Measurements from ENCODE around the gene RAPGEF4. TPM values are rescaled to one million over a fixed set of nuclear protein-coding genes. Genes with fewer than 3 reads are reported as not detected.

Gene RAPGEF4
- total and polyA plus RNA-seq, 12 donors, result 1.2 to 11.2 (median 7.9) TPM

DNA sequence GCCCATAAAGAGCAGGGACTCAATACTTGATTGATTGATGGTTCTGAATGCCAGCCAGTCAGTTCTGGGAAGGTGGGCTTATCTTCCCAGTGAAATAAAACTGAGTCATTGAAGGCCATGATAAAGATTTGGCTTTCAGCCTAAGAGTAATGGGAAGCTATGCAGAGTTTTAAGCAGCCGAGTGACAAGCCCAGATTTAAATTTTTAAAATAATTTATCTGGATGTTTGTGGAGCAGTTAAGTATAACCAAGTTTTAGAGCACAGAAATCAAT lies 122.8 kb downstream of the RAPGEF4 start:
- WGBS, 2 donors, result 49 to 60% methylated on average over 1 of the region's 1 CpG
- Histone ChIP-seq H3K4me1 (peaks cover 6 to 53% (median 40%) of the 10 kb centered on the region in 9 donors), H3K9me3 (peaks cover 0 to 17% (median 3%) of the 10 kb centered on the region in 11 donors), H3K27ac (no peak overlapping the region), H3K36me3 (no peaks in the 10 kb centered on the region), H3K4me3 (no peak overlapping the region), H3K27me3 (no peaks in the 10 kb centered on the region)
- intact Hi-C loops (cut with DNase I), result no loop called here
- TF ChIP-seq, protein P1, sequence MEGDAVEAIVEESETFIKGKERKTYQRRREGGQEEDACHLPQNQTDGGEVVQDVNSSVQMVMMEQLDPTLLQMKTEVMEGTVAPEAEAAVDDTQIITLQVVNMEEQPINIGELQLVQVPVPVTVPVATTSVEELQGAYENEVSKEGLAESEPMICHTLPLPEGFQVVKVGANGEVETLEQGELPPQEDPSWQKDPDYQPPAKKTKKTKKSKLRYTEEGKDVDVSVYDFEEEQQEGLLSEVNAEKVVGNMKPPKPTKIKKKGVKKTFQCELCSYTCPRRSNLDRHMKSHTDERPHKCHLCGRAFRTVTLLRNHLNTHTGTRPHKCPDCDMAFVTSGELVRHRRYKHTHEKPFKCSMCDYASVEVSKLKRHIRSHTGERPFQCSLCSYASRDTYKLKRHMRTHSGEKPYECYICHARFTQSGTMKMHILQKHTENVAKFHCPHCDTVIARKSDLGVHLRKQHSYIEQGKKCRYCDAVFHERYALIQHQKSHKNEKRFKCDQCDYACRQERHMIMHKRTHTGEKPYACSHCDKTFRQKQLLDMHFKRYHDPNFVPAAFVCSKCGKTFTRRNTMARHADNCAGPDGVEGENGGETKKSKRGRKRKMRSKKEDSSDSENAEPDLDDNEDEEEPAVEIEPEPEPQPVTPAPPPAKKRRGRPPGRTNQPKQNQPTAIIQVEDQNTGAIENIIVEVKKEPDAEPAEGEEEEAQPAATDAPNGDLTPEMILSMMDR (IDR thresholded peaks at IDR 0.05), result no peak
- no peak for DNase-seq
- no peak for ATAC-seq

DNA sequence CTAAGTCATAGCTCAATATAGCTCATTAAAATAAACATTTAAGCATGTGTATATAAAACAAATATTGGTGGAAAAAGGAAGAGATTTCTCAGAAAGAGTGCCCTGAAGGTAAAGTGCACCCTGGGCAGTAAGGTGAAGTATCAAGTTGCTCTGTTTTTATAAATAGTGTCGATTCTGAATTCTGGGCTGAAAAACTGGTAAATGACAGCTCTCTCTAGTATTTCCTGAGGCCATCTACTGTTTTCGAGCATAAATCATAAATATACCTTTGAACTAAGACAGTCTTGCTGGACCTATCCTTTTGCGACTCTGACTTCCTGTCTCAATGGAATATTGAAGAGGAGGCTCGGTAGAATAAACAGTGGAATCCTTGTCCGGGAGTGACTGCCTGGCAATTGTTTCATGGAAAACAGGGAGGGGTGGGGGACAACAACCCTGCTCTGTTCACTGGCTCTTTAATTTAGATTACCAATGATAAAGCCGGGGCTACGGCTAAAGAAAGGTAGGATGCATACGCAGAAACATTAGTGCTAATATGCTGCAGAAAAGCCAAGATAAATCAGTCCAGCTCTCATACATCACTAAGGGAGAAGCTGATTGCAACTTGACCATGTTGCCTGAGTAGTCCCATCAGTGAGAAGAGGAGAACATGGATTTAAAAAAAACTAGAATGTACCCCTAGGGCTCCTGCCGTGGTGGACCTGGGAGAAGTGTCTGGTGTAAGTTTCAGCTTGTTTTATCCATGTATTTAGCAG lies 124.1 kb downstream of the RAPGEF4 start:
- peaks cover 6 to 64% (median 44%) of the 10 kb centered on the region in 9 donors for H3K4me1 ChIP-seq
- H3K27me3 ChIP-seq, result no peaks in the 10 kb centered on the region
- DNase-seq (no peak), ATAC-seq (peak in 4 of 8 donors; percentile 33 to 61 (median 48))
- 23 to 32% methylated on average over 9 of the region's 9 CpGs for WGBS, 2 donors
- H3K9me3 ChIP-seq, result peaks cover 0 to 8% (median under 1%) of the 10 kb centered on the region in 11 donors
- intact Hi-C loops (cut with DNase I), result loop anchor here in 6 of 10 donors (5.0 kb wide), 5 partner anchors 37 to 78 kb away; no protein-coding TSS in a partner anchor
- H3K27ac ChIP-seq, result peak overlapping the region in 6 of 10 donors; percentile 20 to 65 (median 51)
- TF ChIP-seq, protein P1 (IDR thresholded peaks at IDR 0.05), result no peak
- peak overlapping the region in 6 of 10 donors; percentile 15 to 39 (median 23) for H3K4me3 ChIP-seq
- no peaks in the 10 kb centered on the region for H3K36me3 ChIP-seq

DNA sequence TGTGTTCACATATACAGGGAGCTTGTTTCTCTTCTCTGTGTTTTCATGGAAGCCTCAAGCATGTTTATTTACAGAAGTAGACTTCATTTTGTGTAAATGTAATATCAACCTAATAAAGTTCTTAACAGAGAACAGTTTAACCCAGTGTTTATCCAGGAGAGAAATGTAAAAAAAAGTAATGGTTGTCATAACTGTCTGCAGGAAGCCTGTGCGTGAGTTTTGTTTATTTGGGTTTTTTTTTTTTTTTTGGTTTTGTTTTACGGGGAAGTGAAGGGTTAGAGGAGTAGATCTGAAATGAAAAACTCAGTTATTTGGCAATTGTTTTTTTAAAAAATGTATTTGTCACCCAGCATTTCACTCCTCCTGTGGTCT lies 124.7 kb downstream of the RAPGEF4 start:
- peaks cover 6 to 64% (median 44%) of the 10 kb centered on the region in 9 donors for H3K4me1 ChIP-seq
- peak overlapping the region in 6 of 10 donors; percentile 15 to 39 (median 23) for H3K4me3 ChIP-seq
- no peak for ATAC-seq
- TF ChIP-seq, protein P1 (IDR thresholded peaks at IDR 0.05), result no peak
- WGBS, 2 donors, result 34 to 50% methylated on average over 2 of the region's 2 CpGs
- peaks cover 0 to 2% (median 0%) of the 10 kb centered on the region in 11 donors for H3K9me3 ChIP-seq
- H3K27me3 ChIP-seq, result no peaks in the 10 kb centered on the region
- no peak for DNase-seq
- peak overlapping the region in 6 of 10 donors; percentile 20 to 65 (median 51) for H3K27ac ChIP-seq
- H3K36me3 ChIP-seq, result no peaks in the 10 kb centered on the region
- intact Hi-C loops (cut with DNase I), result loop anchor here in 6 of 10 donors (5.0 kb wide), 5 partner anchors 38 to 77 kb away; no protein-coding TSS in a partner anchor

DNA sequence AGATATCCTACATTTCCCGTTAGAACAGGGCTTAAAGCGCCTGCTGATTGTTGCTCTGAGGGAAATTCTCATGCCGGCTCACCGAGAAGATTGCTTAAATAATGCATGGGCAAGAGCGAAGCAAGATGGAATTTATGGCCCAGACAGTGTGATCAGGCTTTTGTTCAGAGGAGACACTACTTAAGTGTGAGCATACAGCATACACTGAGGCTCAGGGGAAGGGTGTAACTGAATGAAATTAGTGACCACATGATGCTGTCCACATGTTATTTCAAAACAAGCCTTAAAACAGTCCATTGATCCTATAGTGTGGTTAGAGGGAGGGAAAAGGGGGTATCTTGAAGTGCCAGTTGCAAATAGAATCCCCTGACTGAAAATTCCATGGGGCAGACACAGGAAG lies 125.5 kb downstream of the RAPGEF4 start:
- intact Hi-C loops (cut with DNase I), result loop anchor here in 6 of 10 donors (5.0 kb wide), 5 partner anchors 39 to 76 kb away; no protein-coding TSS in a partner anchor
- TF ChIP-seq, protein P1 (IDR thresholded peaks at IDR 0.05), result no peak
- WGBS, 2 donors, result 56 to 57% methylated on average over 5 of the region's 5 CpGs
- H3K4me1 ChIP-seq, result peaks cover 6 to 64% (median 44%) of the 10 kb centered on the region in 9 donors
- peak overlapping the region in 5 of 10 donors; percentile 15 to 54 (median 17) for H3K27ac ChIP-seq
- DNase-seq (no peak), ATAC-seq (peak in 1 of 8 donors; percentile 7)
- no peaks in the 10 kb centered on the region for H3K36me3 ChIP-seq
- no peaks in the 10 kb centered on the region for H3K27me3 ChIP-seq
- no peaks in the 10 kb centered on the region for H3K9me3 ChIP-seq
- H3K4me3 ChIP-seq, result peak overlapping the region in 1 of 10 donors; percentile 38
